RWPE2 (cell line): ENCODE data around the gene KCNT2.
A peak's percentile ranks its signal among the peaks of the same experiment; 100 is the strongest.

Experiments used
- ATAC-seq: fragments of 200-7000 bp; cut with Tn5 transposase; 3 replicates; pipeline ENCODE4 v1.9.1; 2021; ENCODE audit warnings: low read depth
- DNase-seq: peaks from one replicate; pipeline ENCODE4 v3.0.0-alpha.2; 2020; ENCODE audit warnings: low spot score
- H3K27ac ChIP-seq: fragments of 450-650 bp; 2 replicates; pipeline ENCODE4 v1.5.1; 2017; ENCODE audit warnings: mild to moderate bottlenecking; ENCODE audit not compliant: poor library complexity, severe bottlenecking
- H3K27me3 ChIP-seq: fragments of 250-450 bp; sonication (Bioruptor Pico); 2 replicates; pipeline ENCODE4 v1.5.1; 2021; ENCODE audit warnings: mild to moderate bottlenecking, moderate library complexity; ENCODE audit not compliant: insufficient read depth, poor library complexity, severe bottlenecking
- H3K36me3 ChIP-seq: fragments of 250-450 bp; sonication (Bioruptor Pico); 2 replicates; pipeline ENCODE4 v1.5.1; 2020; ENCODE audit warnings: low read depth, mild to moderate bottlenecking, moderate library complexity
- H3K4me1 ChIP-seq: fragments of 250-450 bp; sonication (Bioruptor Pico); 2 replicates; pipeline ENCODE4 v1.5.1; 2021; ENCODE audit warnings: mild to moderate bottlenecking, moderate library complexity; ENCODE audit not compliant: insufficient read depth, poor library complexity, severe bottlenecking
- H3K4me3 ChIP-seq: fragments of 250-450 bp; sonication (Bioruptor Pico); 2 replicates; pipeline ENCODE4 v1.5.1; 2021; ENCODE audit warnings: mild to moderate bottlenecking, moderate library complexity; ENCODE audit not compliant: severe bottlenecking
- H3K9me3 ChIP-seq: fragments of 250-450 bp; sonication (Bioruptor Pico); 2 replicates; pipeline ENCODE4 v1.5.1; 2021; ENCODE audit warnings: mild to moderate bottlenecking, moderate library complexity; ENCODE audit not compliant: severe bottlenecking
- CTCF ChIP-seq: fragments of 450-650 bp; IDR thresholded peaks from one replicate; pipeline ENCODE4 v1.5.1; 2017; ENCODE audit warnings: mild to moderate bottlenecking, moderate library complexity; ENCODE audit not compliant: poor library complexity, severe bottlenecking

The KCNT2 gene

GRCh38 chr1:196323869-196324268 lies 284.4 kb downstream of the KCNT2 start:
- no peak overlapping the region for H3K4me3 ChIP-seq
- no peak for ATAC-seq
- DNase-seq = no peak
- no peaks in the 10 kb centered on the region for H3K27me3 ChIP-seq
- H3K36me3 ChIP-seq = no peaks in the 10 kb centered on the region
- no peak for TF ChIP-seq CTCF
- no peaks in the 10 kb centered on the region for H3K4me1 ChIP-seq
- no peaks in the 10 kb centered on the region for H3K9me3 ChIP-seq
- H3K27ac ChIP-seq = no peak overlapping the region

GRCh38 chr1:196319301-196319700 lies 288.9 kb downstream of the KCNT2 start:
- Histone ChIP-seq H3K9me3 (no peaks in the 10 kb centered on the region), H3K36me3 (no peaks in the 10 kb centered on the region), H3K27ac (no peak overlapping the region), H3K4me1 (no peaks in the 10 kb centered on the region), H3K4me3 (no peak overlapping the region), H3K27me3 (no peaks in the 10 kb centered on the region)
- DNase-seq = no peak
- no peak for ATAC-seq
- TF ChIP-seq CTCF = no peak

GRCh38 chr1:196317535-196318522 lies 290.4 kb downstream of the KCNT2 start:
- Histone ChIP-seq H3K27ac (no peak overlapping the region), H3K9me3 (no peaks in the 10 kb centered on the region), H3K4me3 (no peak overlapping the region), H3K4me1 (no peaks in the 10 kb centered on the region), H3K27me3 (no peaks in the 10 kb centered on the region), H3K36me3 (no peaks in the 10 kb centered on the region)
- ATAC-seq (0 out of 3 replicates have a peak, but pooled peaks have one; percentile 38), DNase-seq (no peak)
- TF ChIP-seq CTCF = peak; percentile 79

GRCh38 chr1:196312739-196313138 lies 295.5 kb downstream of the KCNT2 start:
- no peaks in the 10 kb centered on the region for H3K27me3 ChIP-seq
- H3K9me3 ChIP-seq = no peaks in the 10 kb centered on the region
- no peak overlapping the region for H3K4me3 ChIP-seq
- H3K4me1 ChIP-seq = no peaks in the 10 kb centered on the region
- H3K27ac ChIP-seq = no peak overlapping the region
- no peak for ATAC-seq
- no peak for DNase-seq
- H3K36me3 ChIP-seq = no peaks in the 10 kb centered on the region
- no peak for TF ChIP-seq CTCF

- DNase-seq (no peak), ATAC-seq (0 out of 3 replicates have a peak, but pooled peaks have one; percentile 38)
- Histone ChIP-seq H3K27ac (no peak overlapping the region), H3K9me3 (no peaks in the 10 kb centered on the region), H3K4me3 (no peak overlapping the region), H3K4me1 (no peaks in the 10 kb centered on the region), H3K27me3 (no peaks in the 10 kb centered on the region), H3K36me3 (no peaks in the 10 kb centered on the region)
- peak; percentile 69 for TF ChIP-seq CTCF
Measured at GRCh38 chr1:196309386-196309785, 298.9 kb downstream of the KCNT2 start.
